DMS114 treated with DMSO at 0.1 percent for 48 hours (cell line): Measurements from ENCODE around the gene AGK.
"Not testable (repeated sequence)": the region's sequence is repeated elsewhere in the genome, so short reads cannot be mapped to it uniquely, and the experiment has no call there.

ENCODE experiments used
- DNase-seq: peaks from one replicate; lab custom pipeline; 2025; ENCODE audit not compliant: unreplicated experiment; lab: John Stamatoyannopoulos, UW

AGK gene

DNA sequence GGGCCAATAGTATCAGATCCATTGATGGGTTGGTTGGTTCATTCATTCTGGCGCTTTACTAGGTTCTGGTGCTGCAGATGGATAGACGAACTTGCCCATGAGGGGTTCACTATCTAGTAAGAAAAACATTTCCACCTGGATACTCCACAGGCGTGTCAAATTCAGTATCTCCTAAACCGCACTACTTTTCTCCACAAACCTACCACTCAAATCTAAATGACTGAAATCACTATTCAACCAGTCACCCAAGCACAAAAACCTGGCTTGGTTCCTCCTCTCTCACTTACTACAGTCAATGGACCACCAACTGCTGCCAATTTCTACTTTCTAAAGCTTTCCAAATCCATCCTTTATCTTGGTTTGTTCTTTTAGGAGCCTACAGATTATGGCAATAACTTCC lies 572 bp downstream of the AGK start:
- no peak for DNase-seq

GRCh38 chr7:141557360-141557759 lies 6.2 kb downstream of the AGK start:
- DNase-seq, result no peak

DNA sequence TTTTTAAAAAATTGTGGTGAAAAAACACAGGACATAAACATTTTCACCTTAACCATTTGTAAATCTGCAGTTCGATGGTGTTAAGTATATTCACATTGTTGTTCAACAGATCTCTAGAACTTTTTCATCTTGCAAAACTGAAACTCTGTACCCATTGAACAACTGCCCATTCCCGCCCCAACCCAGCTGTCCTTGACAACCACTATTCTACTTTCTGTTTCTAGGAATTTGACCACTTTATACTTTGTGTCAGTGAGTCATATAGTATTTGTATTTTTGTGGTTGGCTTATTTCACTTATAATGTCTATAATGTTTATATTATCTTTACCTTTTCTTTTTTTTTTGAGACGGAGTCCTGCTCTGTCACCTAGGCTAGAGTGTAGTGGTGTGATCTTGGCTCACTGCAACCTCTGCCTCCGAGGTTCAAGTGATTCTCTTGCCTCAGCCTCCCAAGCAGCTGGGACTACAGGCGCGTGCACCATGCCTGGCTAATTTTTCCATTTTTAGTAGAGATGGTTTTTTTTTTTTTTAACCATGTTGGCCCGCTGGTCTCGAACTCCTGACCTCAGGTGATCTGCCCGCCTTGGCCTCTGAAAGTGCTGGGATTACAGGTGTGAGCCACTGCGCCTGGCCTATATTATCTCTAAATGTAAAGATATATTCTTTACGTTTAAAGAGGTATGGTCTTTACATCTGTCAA lies 6.8 kb downstream of the AGK start:
- DNase-seq, result not testable (repeated sequence)

GRCh38 chr7:141558544-141559183 lies 7.5 kb downstream of the AGK start:
- no peak for DNase-seq

- DNase-seq, result no peak
Observed at GRCh38 chr7:141559961-141560360, 8.8 kb downstream of the AGK start.

- DNase-seq, result no peak
Observed at GRCh38 chr7:141562036-141562435, 10.8 kb downstream of the AGK start.

DNA sequence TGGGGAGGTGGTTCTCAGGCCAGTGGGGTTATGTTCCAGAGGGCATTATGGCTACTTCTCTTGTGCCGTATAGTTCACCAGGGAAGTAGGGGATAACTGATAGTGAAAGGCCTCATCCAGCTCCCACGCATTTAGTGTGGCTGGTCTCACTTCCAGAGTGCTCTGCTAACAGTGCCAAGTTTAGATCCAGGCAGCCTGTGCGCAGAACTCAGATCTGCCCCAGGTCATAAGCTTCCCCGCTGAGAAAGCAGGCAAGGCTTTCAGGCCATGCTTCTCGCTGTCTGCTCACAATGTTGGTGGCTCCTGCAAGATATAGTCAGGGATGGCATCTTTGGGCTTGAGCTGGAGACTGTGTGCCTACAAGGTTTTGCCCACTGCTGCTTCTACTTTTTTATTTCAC lies 11.3 kb downstream of the AGK start:
- DNase-seq, result no peak

- DNase-seq, result no peak
Observed at GRCh38 chr7:141562972-141563371, 11.8 kb downstream of the AGK start.

GRCh38 chr7:141563956-141564623 lies 12.9 kb downstream of the AGK start:
- DNase-seq, result no peak

- no peak for DNase-seq
Observed at GRCh38 chr7:141567432-141567831, 16.2 kb downstream of the AGK start.

- no peak for DNase-seq
Observed at GRCh38 chr7:141568227-141568626, 17.0 kb downstream of the AGK start.

DNA sequence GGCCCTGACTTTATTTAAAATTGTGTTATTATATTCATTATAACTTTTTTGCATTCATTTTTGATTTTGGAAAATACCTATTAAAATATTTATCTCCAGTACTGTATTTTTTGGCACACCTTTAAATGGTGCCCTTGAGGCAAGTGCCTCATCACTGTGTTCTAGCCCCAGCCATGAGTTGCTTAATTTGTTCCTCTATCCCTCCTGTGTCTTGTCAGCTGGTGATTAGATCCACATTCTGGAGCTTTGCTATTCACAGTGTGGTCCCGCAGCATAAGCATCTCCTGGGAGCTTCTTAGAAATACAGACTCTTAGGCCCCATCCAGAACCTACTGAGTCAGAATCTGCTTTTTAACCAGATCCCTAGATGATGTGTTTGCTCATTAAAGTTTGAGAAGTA lies 19.8 kb downstream of the AGK start:
- DNase-seq, result no peak

- DNase-seq, result no peak
Observed at GRCh38 chr7:141572175-141572574, 21.0 kb downstream of the AGK start.

DNA sequence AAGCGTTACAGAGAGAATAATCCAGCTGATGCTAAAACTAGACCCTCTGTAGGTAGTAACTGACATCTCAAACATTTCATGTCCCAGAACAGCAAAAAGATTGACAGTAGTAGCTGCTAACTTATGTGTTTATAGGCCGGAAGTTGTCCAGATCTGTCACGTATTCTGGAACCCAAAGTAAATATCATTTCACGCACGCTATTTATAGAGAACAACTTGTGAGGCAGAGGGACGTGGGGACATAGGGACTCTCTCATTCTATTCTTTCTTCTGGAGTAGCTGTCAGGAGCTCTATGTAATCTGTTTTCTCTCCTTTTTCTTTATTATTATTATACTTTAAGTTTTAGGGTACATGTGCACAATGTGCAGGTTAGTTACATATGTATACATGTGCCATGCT lies 22.3 kb downstream of the AGK start:
- no peak for DNase-seq

DNA sequence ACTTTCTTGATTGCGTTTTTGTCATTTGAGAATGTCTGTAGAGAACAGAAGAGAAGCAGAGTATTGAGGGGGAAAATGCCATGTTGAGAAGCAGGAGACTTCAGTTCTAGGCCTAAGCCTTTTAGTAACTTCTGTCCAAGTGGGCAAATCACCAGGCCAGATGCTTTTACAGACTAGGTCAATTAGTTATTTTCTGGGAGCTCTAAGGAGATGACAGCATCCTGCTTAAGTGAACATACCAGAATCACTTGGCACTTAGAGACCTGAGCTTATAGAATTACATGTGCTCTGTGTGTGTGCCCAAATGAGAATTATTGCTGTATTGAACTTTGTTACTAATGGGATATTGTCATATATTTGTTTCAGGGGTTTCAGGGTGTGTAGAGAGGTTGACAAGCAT lies 24.0 kb downstream of the AGK start:
- DNase-seq, result no peak

DNA sequence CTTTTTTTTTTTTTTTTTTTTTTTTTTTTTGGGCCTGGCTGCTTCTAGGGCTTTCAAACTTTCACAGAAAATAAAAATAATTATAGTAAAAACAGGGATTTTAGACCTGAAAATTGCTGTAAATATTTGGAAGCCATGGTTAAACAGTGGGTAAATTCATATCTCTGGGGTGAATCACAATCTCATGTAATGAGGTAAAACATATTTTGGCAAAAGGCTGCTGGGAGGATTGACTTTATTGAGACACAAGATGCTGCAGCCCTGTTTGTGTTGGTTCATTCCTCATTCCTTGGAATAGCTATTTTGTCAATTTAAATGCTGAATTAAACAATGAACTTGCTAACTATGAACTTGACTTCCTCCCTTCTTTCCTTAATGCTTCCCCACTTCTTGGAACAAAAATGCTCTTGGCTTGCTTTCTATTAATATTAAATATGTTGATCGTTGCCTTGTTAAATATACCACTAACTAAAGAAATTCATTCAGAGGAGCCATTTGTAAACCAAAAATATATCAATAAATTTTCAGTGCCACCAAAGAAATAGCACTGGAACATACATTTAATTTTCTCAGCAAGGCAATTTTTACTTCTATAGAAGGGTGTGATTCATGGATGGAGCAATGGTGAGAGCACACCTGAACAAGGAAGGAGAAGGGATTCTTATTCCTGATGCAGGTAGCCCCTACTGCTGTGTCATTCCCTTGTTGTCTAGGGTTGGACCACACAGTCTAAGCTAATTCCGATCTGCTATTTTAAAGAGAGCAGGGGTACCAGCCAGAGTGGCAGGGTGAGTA lies 24.6 kb downstream of the AGK start:
- DNase-seq, result no peak

DNA sequence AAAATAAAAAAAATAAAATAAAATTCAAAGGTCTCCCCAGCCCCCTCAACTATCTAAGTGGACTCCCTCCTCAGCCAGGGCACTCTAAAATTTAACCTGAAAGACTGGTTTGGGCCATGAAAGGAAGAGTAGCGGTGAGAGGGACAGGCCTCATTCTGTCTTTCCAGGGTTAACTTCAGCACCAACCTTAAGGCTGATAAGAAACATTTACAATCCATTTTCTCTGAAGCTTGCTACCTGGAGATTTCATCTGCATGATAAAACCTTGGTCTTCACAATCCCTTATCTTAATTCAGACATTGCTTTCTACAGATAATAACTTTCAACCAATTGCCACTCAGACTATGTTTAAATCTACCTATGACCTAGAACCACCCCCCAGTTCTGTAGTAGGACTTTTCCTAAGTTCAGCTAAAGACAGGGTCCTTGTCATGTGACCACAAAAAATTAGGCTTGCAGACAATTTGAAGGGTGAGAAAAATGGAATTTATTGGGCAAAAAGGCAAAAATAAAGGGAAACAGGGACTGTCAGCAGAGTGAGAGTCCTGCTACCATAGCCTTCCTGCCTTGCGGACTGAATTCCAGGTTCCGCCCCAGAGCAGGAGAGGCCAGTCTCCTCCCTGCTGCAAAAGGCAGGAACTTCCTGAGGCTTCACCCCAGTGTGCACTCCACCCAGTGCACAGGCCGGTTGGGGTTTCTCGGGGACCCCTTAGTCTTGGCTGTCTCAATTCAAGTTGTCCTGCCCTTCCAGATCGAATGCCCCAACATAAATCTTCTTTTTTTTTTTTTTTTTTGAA lies 26.0 kb downstream of the AGK start:
- DNase-seq, result no peak

GRCh38 chr7:141579953-141580352 lies 28.7 kb downstream of the AGK start:
- not testable (repeated sequence) for DNase-seq

DNA sequence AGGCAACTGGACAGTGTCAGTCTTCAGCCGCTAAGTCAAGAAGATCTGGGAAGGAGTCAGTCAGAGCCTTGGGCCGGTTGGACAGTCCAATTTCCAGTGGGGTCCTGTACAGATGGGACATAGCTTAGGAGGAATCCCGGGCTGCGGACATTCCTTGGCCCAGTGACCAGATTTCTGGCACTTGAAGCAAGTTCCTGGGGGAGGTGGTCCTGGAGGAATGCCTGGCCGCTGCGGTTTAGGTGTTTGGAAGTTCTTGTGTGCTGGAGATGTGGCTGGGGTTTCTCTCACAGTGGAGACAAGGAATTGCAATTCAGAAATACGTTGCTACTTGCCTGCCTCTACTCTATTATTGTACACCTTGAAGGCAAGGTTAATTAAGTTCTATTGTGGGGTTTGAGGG lies 30.9 kb downstream of the AGK start:
- not testable (repeated sequence) for DNase-seq

DNA sequence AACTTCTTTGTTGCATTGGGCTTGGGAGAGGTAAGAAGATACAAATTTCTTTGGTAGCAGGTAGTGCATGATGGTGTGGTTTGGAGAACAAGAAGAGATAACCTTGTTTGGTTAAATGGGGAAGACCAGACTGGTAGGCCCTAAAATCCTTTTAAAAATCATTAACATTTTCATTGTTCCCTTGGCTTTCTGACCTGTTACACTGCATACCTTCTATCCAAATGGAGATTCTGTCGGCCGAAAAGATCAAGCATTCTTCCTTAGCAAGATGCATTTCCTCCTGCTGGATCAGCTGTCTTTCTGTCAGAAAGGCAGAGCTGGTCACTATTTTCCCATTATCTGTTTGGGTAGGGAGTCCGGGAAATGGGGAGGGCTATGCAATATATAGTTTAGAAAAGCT lies 33.7 kb downstream of the AGK start:
- DNase-seq, result no peak
